ENCODE data around the gene ZNF180. TPM values are rescaled to one million over a fixed set of nuclear protein-coding genes. Genes with fewer than 3 reads are reported as not detected.

ZNF180 gene
- total and polyA plus RNA-seq, 2 donors (not counting 3 experiments of a cell fraction or from before 2014, with no cell fraction given) = 2.1 to 8.6 TPM

DNA sequence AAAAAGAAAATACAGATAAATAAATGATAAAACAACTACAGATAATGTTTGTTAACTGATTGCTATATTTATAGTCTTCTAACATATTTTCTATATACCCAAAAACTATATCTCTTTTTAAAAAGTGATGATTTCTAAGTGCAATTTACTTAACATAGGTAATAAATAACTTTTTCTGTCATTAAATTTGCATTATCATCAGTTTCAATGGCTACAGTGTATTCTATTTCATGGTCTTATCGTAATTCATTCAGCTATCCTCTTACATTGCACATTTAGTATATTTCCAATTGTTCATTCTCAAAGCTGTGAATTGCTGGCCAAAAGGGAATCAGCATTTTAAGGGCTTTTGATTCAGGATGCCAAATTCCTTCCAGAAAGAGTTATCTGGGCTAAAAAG is 3.6 kb downstream of the ZNF180 start:
- no peak overlapping the region for H3K4me3 ChIP-seq (replicated peaks in 1 of 3; ENCODE audit: insufficient read depth in 1 of 3, low read depth in 1 of 3, low read length in 3 of 3)
- no peak overlapping the region for H2AFZ ChIP-seq (ENCODE audit: low read depth, low read length)
- H3K4me2 ChIP-seq (ENCODE audit: insufficient read depth, low read length) = no peak overlapping the region
- no peak overlapping the region for H3K27ac ChIP-seq (ENCODE audit: insufficient read depth, low read depth, low read length)
- dilution Hi-C loops (cut with MboI; ENCODE audit: extremely low pct_ligation_motif_present, low sequenced_read_pairs) = no loop called here
- no peak for DNase-seq (ENCODE audit: low read depth, low spot score)
- no TSS peak for BruUV-seq (replicated peaks)
- no peaks in the 10 kb centered on the region for H3K9me3 ChIP-seq (replicated peaks; ENCODE audit: control insufficient read depth, insufficient read depth, low read length)
- TF ChIP-seq MYC (IDR thresholded peaks at IDR 0.05; ENCODE audit: low read depth, low read length) (no peak), FOS (IDR thresholded peaks at IDR 0.05; ENCODE audit: borderline replicate concordance, insufficient read depth, low read length) (no peak), POLR2AphosphoS5 (IDR thresholded peaks at IDR 0.05; ENCODE audit: insufficient read depth, low read depth, low read length) (no peak), GATA2 (IDR thresholded peaks at IDR 0.05; ENCODE audit: insufficient read depth, insufficient read length, low read depth, low read length) (no peak), POLR2A (IDR thresholded peaks at IDR 0.05; ENCODE audit: low read depth, low read length) (no peak), EZH2 (IDR thresholded peaks at IDR 0.05; ENCODE audit: borderline replicate concordance, low read depth, low read length, severe bottlenecking) (no peak), JUN (IDR thresholded peaks at IDR 0.05; ENCODE audit: borderline replicate concordance, insufficient read depth, insufficient read length, low read depth) (no peak)
- TF ChIP-seq, protein P1, sequence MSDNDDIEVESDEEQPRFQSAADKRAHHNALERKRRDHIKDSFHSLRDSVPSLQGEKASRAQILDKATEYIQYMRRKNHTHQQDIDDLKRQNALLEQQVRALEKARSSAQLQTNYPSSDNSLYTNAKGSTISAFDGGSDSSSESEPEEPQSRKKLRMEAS (IDR thresholded peaks at IDR 0.05; ENCODE audit: insufficient read depth, insufficient read length) = no peak
- TF ChIP-seq, protein P2, sequence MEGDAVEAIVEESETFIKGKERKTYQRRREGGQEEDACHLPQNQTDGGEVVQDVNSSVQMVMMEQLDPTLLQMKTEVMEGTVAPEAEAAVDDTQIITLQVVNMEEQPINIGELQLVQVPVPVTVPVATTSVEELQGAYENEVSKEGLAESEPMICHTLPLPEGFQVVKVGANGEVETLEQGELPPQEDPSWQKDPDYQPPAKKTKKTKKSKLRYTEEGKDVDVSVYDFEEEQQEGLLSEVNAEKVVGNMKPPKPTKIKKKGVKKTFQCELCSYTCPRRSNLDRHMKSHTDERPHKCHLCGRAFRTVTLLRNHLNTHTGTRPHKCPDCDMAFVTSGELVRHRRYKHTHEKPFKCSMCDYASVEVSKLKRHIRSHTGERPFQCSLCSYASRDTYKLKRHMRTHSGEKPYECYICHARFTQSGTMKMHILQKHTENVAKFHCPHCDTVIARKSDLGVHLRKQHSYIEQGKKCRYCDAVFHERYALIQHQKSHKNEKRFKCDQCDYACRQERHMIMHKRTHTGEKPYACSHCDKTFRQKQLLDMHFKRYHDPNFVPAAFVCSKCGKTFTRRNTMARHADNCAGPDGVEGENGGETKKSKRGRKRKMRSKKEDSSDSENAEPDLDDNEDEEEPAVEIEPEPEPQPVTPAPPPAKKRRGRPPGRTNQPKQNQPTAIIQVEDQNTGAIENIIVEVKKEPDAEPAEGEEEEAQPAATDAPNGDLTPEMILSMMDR (IDR thresholded peaks at IDR 0.05; ENCODE audit: extremely low read depth in 1 of 2, insufficient read depth in 1 of 2, low read depth in 1 of 2, low read length in 2 of 2) = no peak
- peaks cover 38% of the 10 kb centered on the region for H3K79me2 ChIP-seq (ENCODE audit: control insufficient read depth, insufficient read depth, low read length)
- CTCF ChIA-PET = no interaction called here
- POLR2A ChIA-PET = no interaction called here
- H3K9ac ChIP-seq (replicated peaks; ENCODE audit: extremely low read depth, insufficient read depth, low read length) = no peak overlapping the region
- peaks cover 6 to 15% of the 10 kb centered on the region in 2 experiments for H3K36me3 ChIP-seq (ENCODE audit: control insufficient read depth in 2 of 2, extremely low read depth in 1 of 2, insufficient read depth in 2 of 2, low read length in 2 of 2)
- no peak for FAIRE-seq
- intact Hi-C loops (cut with micrococcal nuclease) = no loop called here
- no peaks in the 10 kb centered on the region for H4K20me1 ChIP-seq (replicated peaks; ENCODE audit: control insufficient read depth, extremely low read depth, insufficient read depth, low read length)
- H3K4me1 ChIP-seq (ENCODE audit: control insufficient read depth, extremely low read depth, insufficient read depth, low read length) = peaks cover 11% of the 10 kb centered on the region
- no peaks in the 10 kb centered on the region for H3K9me1 ChIP-seq (replicated peaks; ENCODE audit: control insufficient read depth, extremely low read depth, insufficient read depth, low read length)
- H3K27me3 ChIP-seq (ENCODE audit: control insufficient read depth in 2 of 2, insufficient read depth in 2 of 2, low read length in 2 of 2) = no peaks in the 10 kb centered on the region

All from endothelial cell of umbilical vein (primary cell).